ENCODE results near the gene MXRA7. TPM values are rescaled to one million over a fixed set of nuclear protein-coding genes. Genes with fewer than 3 reads are reported as not detected.

The MXRA7 gene
- total and polyA plus RNA-seq, 2 donors (not counting 1 experiment from before 2014, with no cell fraction given), result 5.5 to 16.1 TPM

GRCh38 chr17:76660656-76661042, 50.1 kb downstream of the MXRA7 start:
- Mint-ChIP-seq H3K4me3 (no peak overlapping the region), H3K27me3 (peaks cover 27% of the 10 kb centered on the region), H3K27ac (no peak overlapping the region), H3K4me1 (peaks cover 6% of the 10 kb centered on the region), H3K9me3 (ENCODE audit: insufficient read depth) (no peaks in the 10 kb centered on the region)
- DNase-seq (no peak), ATAC-seq (ENCODE audit: low read depth) (no peak)
- no peak overlapping the region for H3K27ac ChIP-seq (ENCODE audit: low read length in 2 of 2)
- no peak overlapping the region for H3K4me3 ChIP-seq (ENCODE audit: control extremely low read depth in 1 of 5, extremely low read depth in 1 of 5, insufficient read depth in 1 of 5, low read depth in 2 of 5, low read length in 4 of 5)
- no peaks in the 10 kb centered on the region for H3K36me3 ChIP-seq (replicated peaks in 1 of 2; ENCODE audit: control extremely low read depth in 1 of 2, control insufficient read depth in 1 of 2, extremely low read depth in 1 of 2, insufficient read depth in 2 of 2, low read length in 1 of 2)
- ChIA-PET POLR2A (no interaction called here), CTCF (interaction anchor here (1.0 to 1.5 kb wide), 2 partner anchors 22 to 37 kb away, joined by 3 to 4 read pairs; no protein-coding TSS in a partner anchor)
- intact Hi-C loops (cut with micrococcal nuclease), result no loop called here
- peaks cover 0 to 14% (median 3%) of the 10 kb centered on the region in 4 experiments for H3K27me3 ChIP-seq (replicated peaks in 1 of 4; ENCODE audit: control extremely low read depth in 1 of 4, control insufficient read depth in 3 of 4, insufficient read depth in 4 of 4, low read length in 3 of 4)
- WGBS (ENCODE audit: insufficient coverage), result 100% methylated on average over 2 of the region's 3 CpGs
- no peak overlapping the region for H2AFZ ChIP-seq (ENCODE audit: insufficient read depth, low read depth, low read length, poor library complexity, severe bottlenecking)
- no peaks in the 10 kb centered on the region for H3K9me3 ChIP-seq (ENCODE audit: control extremely low read depth in 1 of 3, control insufficient read depth in 2 of 3, insufficient read depth in 1 of 3, low read length in 2 of 3)
- no peaks in the 10 kb centered on the region for H4K20me1 ChIP-seq (ENCODE audit: control insufficient read depth, insufficient read depth, low read length, poor library complexity, severe bottlenecking)
- no peak overlapping the region for H3K9ac ChIP-seq (ENCODE audit: low read length)
- H3K4me2 ChIP-seq (replicated peaks; ENCODE audit: low read depth, low read length, poor library complexity, severe bottlenecking), result no peak overlapping the region
- H3K4me1 ChIP-seq (ENCODE audit: control insufficient read depth in 2 of 2, insufficient read depth in 2 of 2, low read length in 2 of 2), result no peaks in the 10 kb centered on the region
- H3K79me2 ChIP-seq (ENCODE audit: control insufficient read depth, insufficient read depth, low read length), result no peaks in the 10 kb centered on the region
- TF ChIP-seq EZH2 (IDR thresholded peaks at IDR 0.05; ENCODE audit: borderline replicate concordance, insufficient read depth, low read depth, low read length, poor library complexity, severe bottlenecking) (no peak), CTCF (IDR thresholded peaks at IDR 0.05) (no peak)

- Mint-ChIP-seq H3K9me3 (ENCODE audit: insufficient read depth) (no peaks in the 10 kb centered on the region), H3K27ac (no peak overlapping the region)
- no peak overlapping the region for H3K4me3 ChIP-seq (ENCODE audit: control extremely low read depth in 1 of 5, extremely low read depth in 1 of 5, insufficient read depth in 1 of 5, low read depth in 2 of 5, low read length in 4 of 5)
Observed at GRCh38 chr17:76659928-76660655, 50.7 kb downstream of the MXRA7 start.

More at GRCh38 chr17:76659928-76660655, 50.7 kb downstream of the MXRA7 start:
- H3K4me2 ChIP-seq (replicated peaks; ENCODE audit: low read depth, low read length, poor library complexity, severe bottlenecking), result no peak overlapping the region
- peaks cover 25% of the 10 kb centered on the region for H3K27me3 Mint-ChIP-seq
- peaks cover 0 to 14% (median 2%) of the 10 kb centered on the region in 4 experiments for H3K27me3 ChIP-seq (replicated peaks in 1 of 4; ENCODE audit: control extremely low read depth in 1 of 4, control insufficient read depth in 3 of 4, insufficient read depth in 4 of 4, low read length in 3 of 4)
- ATAC-seq (ENCODE audit: low read depth) (no peak), DNase-seq (no peak)
- no peak overlapping the region for H2AFZ ChIP-seq (ENCODE audit: insufficient read depth, low read depth, low read length, poor library complexity, severe bottlenecking)
- 49% methylated on average over 6 of the region's 13 CpGs for WGBS (ENCODE audit: insufficient coverage)
- no peaks in the 10 kb centered on the region for H3K36me3 ChIP-seq (replicated peaks in 1 of 2; ENCODE audit: control extremely low read depth in 1 of 2, control insufficient read depth in 1 of 2, extremely low read depth in 1 of 2, insufficient read depth in 2 of 2, low read length in 1 of 2)
- intact Hi-C loops (cut with micrococcal nuclease), result no loop called here
- peaks cover 6% of the 10 kb centered on the region for H3K4me1 Mint-ChIP-seq
- no peak overlapping the region for H3K4me3 Mint-ChIP-seq
- TF ChIP-seq CTCF (IDR thresholded peaks at IDR 0.05), result no peak
- TF ChIP-seq EZH2 (IDR thresholded peaks at IDR 0.05; ENCODE audit: borderline replicate concordance, insufficient read depth, low read depth, low read length, poor library complexity, severe bottlenecking), result no peak
- H3K27ac ChIP-seq (ENCODE audit: low read length in 2 of 2), result no peak overlapping the region
- no peaks in the 10 kb centered on the region for H3K9me3 ChIP-seq (ENCODE audit: control extremely low read depth in 1 of 3, control insufficient read depth in 2 of 3, insufficient read depth in 1 of 3, low read length in 2 of 3)
- no peak overlapping the region for H3K9ac ChIP-seq (ENCODE audit: low read length)
- no peaks in the 10 kb centered on the region for H3K4me1 ChIP-seq (ENCODE audit: control insufficient read depth in 2 of 2, insufficient read depth in 2 of 2, low read length in 2 of 2)
- H3K79me2 ChIP-seq (ENCODE audit: control insufficient read depth, insufficient read depth, low read length), result no peaks in the 10 kb centered on the region
- H4K20me1 ChIP-seq (ENCODE audit: control insufficient read depth, insufficient read depth, low read length, poor library complexity, severe bottlenecking), result no peaks in the 10 kb centered on the region
- POLR2A ChIA-PET, result no interaction called here
- CTCF ChIA-PET, result interaction anchor here (1.0 kb wide), 1 partner anchor 36 kb away, joined by 3 read pairs; no protein-coding TSS in a partner anchor

Data from B cell (primary cell).